NCI-H345 (cell line): ENCODE data around the gene TMEM80.
"Not testable (repeated sequence)": the region's sequence is repeated elsewhere in the genome, so short reads cannot be mapped to it uniquely, and the experiment has no call there.

ENCODE experiments used
- DNase-seq: peaks from one replicate; lab custom pipeline; 2025; lab: John Stamatoyannopoulos, UW

TMEM80 gene

GRCh38 chr11:695538-696248 is at the start of gene TMEM80:
Gene TMEM80 (plus strand): TSS chr11:695816. CDS start chr11:695828, 12 bp downstream.
- DNase-seq, result peak; percentile 98

- no peak for DNase-seq
These were observed 49.4 kb upstream of the TMEM80 start for GRCh38 chr11:646214-646613.

- DNase-seq, result not testable (repeated sequence)
These were observed 47.9 kb upstream of the TMEM80 start for GRCh38 chr11:647672-648158.

- DNase-seq, result no peak
These were observed 45.1 kb upstream of the TMEM80 start for GRCh38 chr11:650482-650881.

GRCh38 chr11:653136-653535 is 42.5 kb upstream of the TMEM80 start:
- DNase-seq, result not testable (repeated sequence)

GRCh38 chr11:653837-654236 is 41.8 kb upstream of the TMEM80 start:
- DNase-seq, result no peak

- not testable (repeated sequence) for DNase-seq
These were observed 41.2 kb upstream of the TMEM80 start for GRCh38 chr11:654444-654843.

GRCh38 chr11:655036-655726 is 40.4 kb upstream of the TMEM80 start:
- DNase-seq, result no peak

GRCh38 chr11:656426-656825 is 39.2 kb upstream of the TMEM80 start:
- DNase-seq, result no peak

GRCh38 chr11:656866-657265 is 38.8 kb upstream of the TMEM80 start:
- DNase-seq, result no peak

GRCh38 chr11:657691-658126 is 37.9 kb upstream of the TMEM80 start:
- no peak for DNase-seq

- no peak for DNase-seq
These were observed 36.0 kb upstream of the TMEM80 start for GRCh38 chr11:659532-660085.

GRCh38 chr11:660281-660680 is 35.3 kb upstream of the TMEM80 start:
- no peak for DNase-seq

- DNase-seq, result no peak
These were observed 34.8 kb upstream of the TMEM80 start for GRCh38 chr11:660681-661444.

GRCh38 chr11:662689-663274 is 32.8 kb upstream of the TMEM80 start:
- DNase-seq, result no peak

GRCh38 chr11:665062-665703 is 30.4 kb upstream of the TMEM80 start:
- DNase-seq, result no peak

GRCh38 chr11:665704-666281 is 29.8 kb upstream of the TMEM80 start:
- no peak for DNase-seq

GRCh38 chr11:673866-674265 is 21.8 kb upstream of the TMEM80 start:
- DNase-seq, result no peak

GRCh38 chr11:674406-674805 is 21.2 kb upstream of the TMEM80 start:
- no peak for DNase-seq

GRCh38 chr11:678297-678696 is 17.3 kb upstream of the TMEM80 start:
- no peak for DNase-seq
